Body of pancreas (tissue), 4 donors: ENCODE results near the gene NKAIN2.

Experiments used
- POLR2A ChIP-seq, 3 donors: fragments of 450-650 bp; IDR thresholded peaks; one replicate each; pipeline ENCODE4 v1.6.1; 2016; ENCODE audit warnings: antibody characterized with exemption in 3 of 3, mild to moderate bottlenecking in 2 of 3
- TF ChIP-seq, protein P1 (sequence below), 7 experiments: fragments of 450-650 bp in 4 of 7; fragments of 200-600 bp in 3 of 7; sonication (generic) in 3 of 7; IDR thresholded peaks; one replicate each; pipeline ENCODE4 v1.5.1; 2016 to 2019; ENCODE audit warnings: antibody characterized with exemption in 7 of 7

DNA sequence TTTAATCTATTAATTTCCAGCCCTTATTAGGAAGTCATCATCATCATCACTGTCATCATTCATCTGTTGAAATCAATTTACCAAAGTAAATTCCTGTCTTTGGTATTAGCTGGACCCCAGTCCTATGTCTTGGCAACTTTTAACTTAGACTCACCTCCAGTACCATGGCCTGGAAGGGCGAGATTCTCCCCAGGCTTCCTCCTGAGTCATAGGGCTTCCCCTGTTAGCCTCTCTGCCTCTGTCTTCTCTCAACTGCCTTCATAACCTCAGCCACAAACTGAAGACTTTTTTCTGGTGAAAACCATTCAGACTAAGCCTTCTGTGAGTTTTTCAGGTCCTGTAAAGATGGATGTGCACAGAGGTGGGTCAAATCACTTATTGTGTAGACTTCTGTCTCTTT is 95.0 kb downstream of the NKAIN2 start:
- TF ChIP-seq, protein P1, sequence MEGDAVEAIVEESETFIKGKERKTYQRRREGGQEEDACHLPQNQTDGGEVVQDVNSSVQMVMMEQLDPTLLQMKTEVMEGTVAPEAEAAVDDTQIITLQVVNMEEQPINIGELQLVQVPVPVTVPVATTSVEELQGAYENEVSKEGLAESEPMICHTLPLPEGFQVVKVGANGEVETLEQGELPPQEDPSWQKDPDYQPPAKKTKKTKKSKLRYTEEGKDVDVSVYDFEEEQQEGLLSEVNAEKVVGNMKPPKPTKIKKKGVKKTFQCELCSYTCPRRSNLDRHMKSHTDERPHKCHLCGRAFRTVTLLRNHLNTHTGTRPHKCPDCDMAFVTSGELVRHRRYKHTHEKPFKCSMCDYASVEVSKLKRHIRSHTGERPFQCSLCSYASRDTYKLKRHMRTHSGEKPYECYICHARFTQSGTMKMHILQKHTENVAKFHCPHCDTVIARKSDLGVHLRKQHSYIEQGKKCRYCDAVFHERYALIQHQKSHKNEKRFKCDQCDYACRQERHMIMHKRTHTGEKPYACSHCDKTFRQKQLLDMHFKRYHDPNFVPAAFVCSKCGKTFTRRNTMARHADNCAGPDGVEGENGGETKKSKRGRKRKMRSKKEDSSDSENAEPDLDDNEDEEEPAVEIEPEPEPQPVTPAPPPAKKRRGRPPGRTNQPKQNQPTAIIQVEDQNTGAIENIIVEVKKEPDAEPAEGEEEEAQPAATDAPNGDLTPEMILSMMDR (IDR thresholded peaks at IDR 0.05) = no peak
- TF ChIP-seq POLR2A (IDR thresholded peaks at IDR 0.05) = no peak
